Stimulated activated CD4-positive, alpha-beta T cell treated with anti-CD3 and anti-CD28 coated beads, Interleukin-4, amount 100 ng/mL, for 1 hour (primary cell): ENCODE results near the gene TACC3.
"Not testable (repeated sequence)": the region's sequence is repeated elsewhere in the genome, so short reads cannot be mapped to it uniquely, and the experiment has no call there.

Source experiments
- DNase-seq: peaks from one replicate; pipeline ENCODE4 v3.0.0-alpha.2; 2020

TACC3 gene

DNA sequence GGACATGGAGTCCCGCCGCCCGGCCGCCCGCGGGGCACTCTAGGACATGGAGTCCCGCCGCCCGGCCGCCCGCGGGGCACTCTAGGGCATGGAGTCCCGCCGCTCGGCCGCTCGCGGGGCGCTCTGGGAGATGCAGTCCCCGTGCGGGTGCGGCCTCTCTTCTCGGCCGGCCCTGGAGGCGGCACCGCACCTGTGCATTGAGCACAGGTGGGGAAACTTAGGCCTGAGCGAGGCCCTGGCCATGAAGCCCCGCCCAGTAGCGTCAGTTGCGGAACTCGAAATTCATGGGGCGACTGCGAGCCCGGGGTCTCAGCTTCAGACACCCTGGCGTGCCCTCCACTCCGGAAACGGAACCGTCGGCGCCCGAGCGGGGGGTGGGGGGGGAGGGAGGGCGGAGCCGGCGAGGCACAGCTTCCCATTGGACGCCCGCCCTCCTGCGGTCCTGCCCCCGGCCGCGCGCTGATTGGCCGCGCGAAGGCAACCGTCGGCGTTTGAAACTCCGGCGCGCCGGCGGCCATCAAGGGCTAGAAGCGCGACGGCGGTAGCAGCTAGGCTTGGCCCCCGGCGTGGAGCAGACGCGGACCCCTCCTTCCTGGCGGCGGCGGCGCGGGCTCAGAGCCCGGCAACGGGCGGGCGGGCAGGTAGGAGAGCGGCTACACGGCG, at the start of gene TACC3, which contains the start of gene TMEM129:
TACC3 (plus strand) TSS at position 519 of the 663 bp plus-strand sequence. CDS start 1,901 bp downstream, outside the sequence.
TMEM129 (minus strand) TSS at position 321 of the 663 bp plus-strand sequence. CDS start 486 bp downstream, outside the sequence.
- DNase-seq: peak; percentile 92

- no peak for DNase-seq
These were observed 47.6 kb upstream of the TACC3 start for GRCh38 chr4:1673671-1674070.

DNA sequence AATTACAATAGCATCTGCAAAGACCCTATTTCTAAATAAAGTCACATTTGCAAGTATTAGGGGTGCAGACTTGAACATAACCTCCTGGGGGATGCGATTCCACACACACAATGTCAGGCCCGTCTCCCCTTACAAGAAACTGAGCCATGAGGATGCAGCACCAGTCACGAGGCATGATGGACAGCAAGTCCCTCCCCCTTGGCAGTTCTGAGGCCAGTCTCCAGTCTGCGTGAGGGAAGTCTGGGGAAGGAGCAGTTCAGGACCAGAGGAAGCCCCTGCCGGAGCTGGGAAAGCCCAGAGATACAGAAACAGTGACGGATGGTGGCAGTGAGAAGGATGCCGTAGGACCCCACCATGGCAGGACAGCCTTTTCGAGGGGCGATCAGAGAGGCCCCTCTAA, 46.6 kb upstream of the TACC3 start:
- no peak for DNase-seq

DNA sequence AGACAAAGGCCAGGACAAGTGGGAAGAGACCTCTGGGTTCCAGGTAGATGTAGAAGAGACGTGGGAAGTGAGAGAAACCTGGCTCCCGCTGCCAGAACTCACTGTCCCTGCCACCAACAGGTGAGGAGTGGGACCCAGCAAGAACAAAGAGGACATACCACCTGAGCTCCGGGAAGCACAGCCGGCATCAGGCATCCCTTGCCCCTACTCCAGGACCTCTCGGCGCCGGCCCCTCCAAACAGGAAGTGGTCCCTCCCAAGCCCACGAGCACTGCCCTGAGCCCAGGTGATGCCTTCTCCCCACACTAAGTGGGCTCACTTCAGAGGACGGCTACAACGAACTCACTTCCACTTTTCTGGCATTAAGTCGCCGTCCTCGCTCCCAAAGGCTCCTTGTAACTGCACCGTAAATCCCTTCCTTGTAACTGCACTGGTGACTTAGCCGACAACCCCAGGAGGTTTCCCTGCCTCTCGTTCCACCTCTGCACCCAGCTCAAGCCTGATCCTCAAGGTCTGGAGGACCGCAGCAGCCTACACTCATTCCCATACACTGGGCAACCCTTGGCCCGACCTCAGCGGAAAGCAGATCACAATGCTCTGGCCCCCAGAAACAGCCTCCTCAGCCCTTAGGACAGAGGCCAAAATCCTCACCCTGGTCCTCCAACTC, 46.1 kb upstream of the TACC3 start:
- DNase-seq: no peak

DNA sequence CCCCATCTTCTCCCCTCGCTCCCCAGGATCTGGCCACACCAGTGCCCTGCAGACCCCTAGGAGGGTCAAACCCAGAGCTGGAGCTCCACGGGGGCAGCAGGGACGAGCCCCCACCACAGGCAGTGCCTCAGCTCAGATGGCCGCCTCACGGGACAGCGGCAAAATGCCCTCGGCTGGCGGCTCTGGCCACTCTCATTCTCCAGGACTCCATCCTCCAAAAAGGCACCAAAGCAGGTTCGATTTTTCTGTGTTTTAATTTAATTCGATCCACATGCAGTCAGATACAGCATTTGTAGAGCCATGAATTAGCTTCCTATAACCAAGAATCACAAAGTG, 45.6 kb upstream of the TACC3 start:
- DNase-seq: no peak

GRCh38 chr4:1676605-1677525, 44.5 kb upstream of the TACC3 start:
- DNase-seq: no peak

DNA sequence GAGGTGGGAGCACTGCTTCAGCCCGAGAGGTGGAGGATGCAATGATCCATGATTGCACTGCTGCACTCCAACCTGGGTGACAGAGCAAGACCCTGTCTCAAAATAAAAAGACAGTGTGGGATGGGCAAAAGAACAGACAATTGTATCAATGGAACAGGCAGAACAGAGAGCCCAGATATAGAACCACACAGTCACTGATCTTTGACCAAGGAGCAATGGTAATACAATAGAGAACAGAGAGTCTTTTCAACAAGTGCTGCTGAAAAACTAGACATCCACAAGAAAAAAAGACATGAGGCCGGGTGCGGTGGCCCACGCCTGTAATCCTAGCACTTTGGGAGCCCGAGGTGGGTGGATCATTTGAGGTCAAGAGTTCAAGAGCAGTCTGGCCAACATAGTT, 43.1 kb upstream of the TACC3 start:
- no peak for DNase-seq

- no peak for DNase-seq
These were observed 38.5 kb upstream of the TACC3 start for GRCh38 chr4:1682860-1683259.

- no peak for DNase-seq
These were observed 38.0 kb upstream of the TACC3 start for GRCh38 chr4:1683261-1683735.

DNA sequence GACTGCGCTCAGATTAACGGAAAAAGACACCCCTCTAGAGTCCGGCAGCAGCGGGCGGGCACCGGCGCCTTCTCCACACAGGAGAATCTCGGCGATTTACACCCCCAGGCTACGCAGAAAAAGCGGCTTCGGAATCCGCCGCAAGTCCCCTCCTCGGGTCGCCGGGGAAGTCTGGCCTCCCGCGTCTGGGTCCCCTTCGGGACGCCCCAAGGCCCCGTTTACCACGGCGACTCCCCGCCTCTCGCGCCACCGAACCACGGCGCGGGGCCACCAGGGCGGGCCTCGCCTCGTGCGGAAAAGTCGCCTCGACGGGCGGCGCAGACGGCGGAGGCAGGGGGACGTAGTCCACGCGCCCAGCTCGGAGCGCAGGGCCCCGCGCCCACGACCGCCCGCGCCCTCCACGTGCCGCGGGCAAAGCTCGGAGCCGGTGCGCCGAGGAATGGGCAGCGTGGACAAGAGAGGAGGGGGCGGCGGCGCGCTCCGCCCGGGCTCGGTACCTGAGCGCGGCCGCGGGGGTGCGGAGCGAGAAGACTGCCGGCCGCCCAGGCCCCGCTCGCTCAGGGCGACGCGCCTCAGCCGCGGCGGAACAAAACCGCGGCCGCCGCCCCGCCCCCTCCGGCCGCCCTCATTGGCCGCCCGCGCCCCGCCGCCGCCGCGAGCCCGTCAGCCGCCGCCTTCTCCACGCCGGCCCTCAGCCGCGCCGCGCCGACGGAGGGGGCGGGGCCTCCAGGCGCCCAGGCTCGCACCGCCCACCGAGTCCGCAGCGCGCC, 37.4 kb upstream of the TACC3 start, which contains the start of gene FAM53A:
FAM53A (minus strand) TSS at position 578 of the 770 bp plus-strand sequence. CDS start 15,572 bp downstream, outside the sequence.
- no peak for DNase-seq

GRCh38 chr4:1684506-1685234, 36.7 kb upstream of the TACC3 start:
- DNase-seq: peak; percentile 96

- DNase-seq: no peak
These were observed 35.8 kb upstream of the TACC3 start for GRCh38 chr4:1685235-1686150.

GRCh38 chr4:1686440-1687036, 34.8 kb upstream of the TACC3 start:
- DNase-seq: no peak

DNA sequence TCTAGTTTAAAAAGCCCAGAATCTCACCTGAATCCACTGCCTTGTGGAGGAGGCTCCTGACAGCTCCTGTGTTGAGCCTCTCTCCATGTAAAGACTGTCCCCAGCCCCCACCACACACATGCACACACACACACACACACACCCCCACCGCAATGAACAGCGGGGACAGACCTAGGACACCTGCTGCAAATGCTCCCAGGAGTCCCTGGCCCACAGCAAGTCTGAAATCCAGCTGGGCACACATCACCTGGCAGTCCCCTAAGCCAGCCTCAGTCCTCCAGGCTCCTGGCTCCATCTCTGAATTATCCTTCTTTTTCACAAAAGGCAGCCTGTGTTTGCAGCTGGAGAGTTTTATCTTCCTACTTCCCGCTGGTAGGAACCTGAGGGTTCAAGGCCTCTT, 30.6 kb upstream of the TACC3 start:
- DNase-seq: no peak

DNA sequence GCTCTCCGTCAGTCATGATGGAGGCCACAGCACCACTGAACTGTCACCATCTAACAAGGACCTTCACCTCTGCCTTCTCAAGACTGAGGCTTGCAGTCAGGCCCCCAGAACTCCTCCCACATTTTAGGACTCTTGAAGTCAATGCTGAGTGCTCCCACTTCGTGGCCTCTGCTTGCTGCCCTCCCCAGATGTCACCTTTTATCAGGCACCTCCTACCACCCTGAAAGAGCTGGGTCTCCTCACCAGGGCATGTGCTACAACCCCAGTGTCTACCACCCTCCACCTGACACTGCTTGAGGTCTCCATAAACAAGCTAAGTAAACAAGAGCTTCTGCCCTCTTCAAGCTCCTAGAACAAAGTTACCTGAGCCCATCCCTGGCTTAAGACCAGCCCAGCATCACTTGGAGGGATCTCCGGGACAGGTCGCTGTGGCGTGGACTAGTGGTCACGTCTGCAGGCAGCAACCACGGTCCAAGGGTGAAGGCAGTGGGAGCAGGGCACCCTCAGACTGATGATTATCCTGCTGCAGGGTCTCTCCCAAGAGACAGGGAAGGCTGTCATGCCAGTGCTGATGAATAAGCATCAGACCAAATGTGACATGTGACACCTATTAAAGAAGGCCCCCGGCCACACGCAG, 29.5 kb upstream of the TACC3 start:
- DNase-seq: no peak

- peak; percentile 77 for DNase-seq
These were observed 28.0 kb upstream of the TACC3 start for GRCh38 chr4:1693131-1693896.

- DNase-seq: no peak
These were observed 25.4 kb upstream of the TACC3 start for GRCh38 chr4:1695913-1696312.

- DNase-seq: not testable (repeated sequence)
These were observed 19.6 kb upstream of the TACC3 start for GRCh38 chr4:1701671-1702070.

DNA sequence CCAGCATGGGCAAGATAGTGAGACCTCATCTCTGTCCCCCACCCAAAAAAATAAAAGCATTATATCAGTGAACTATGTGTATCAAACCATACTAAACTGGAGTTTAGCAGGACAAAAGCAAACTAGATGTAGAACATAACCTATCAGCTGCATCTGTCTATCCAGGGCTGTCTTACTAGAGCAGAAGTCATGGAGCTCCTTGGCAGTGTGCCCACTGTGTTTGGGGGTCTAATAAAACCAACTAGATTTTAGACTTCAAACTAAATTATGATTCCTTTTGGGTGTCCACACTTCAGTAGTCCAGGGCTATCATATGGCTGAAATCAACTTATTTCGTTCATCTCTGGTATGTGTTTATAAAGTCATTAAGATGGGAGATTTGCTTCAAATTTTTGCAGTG, 17.5 kb upstream of the TACC3 start:
- DNase-seq: no peak
